Upper lobe of left lung (tissue), 6 donors: Measurements from ENCODE around the gene TBATA. TPM values are rescaled to one million over a fixed set of nuclear protein-coding genes. Genes with fewer than 3 reads are reported as not detected.
A peak's percentile ranks its signal among the peaks of the same experiment; 100 is the strongest.

Experiments used
- ATAC-seq, 2 donors: fragments of 200-7000 bp; cut with Tn5 transposase; one replicate each; pipeline ENCODE4 v1.9.1; 2022; ENCODE audit warnings: mild to moderate bottlenecking in 2 of 2, moderate library complexity in 2 of 2; ENCODE audit not compliant: low FRiP score in 2 of 2
- DNase-seq, 2 donors: peaks; one replicate each; pipeline ENCODE4 v3.0.0-alpha.2; 2019 to 2020
- H3K27ac ChIP-seq, 4 donors: fragments of 200-600 bp; sonication (generic); one replicate each; pipeline ENCODE4 v1.5.1; 2016 to 2019
- H3K27me3 ChIP-seq, 4 donors: fragments of 200-600 bp; sonication (generic); one replicate each; pipeline ENCODE4 v1.5.1; 2017 to 2019
- H3K36me3 ChIP-seq, 4 donors: fragments of 200-600 bp; sonication (generic); one replicate each; pipeline ENCODE4 v1.5.1; 2016 to 2019
- H3K4me1 ChIP-seq, 4 donors: fragments of 200-600 bp; sonication (generic); one replicate each; pipeline ENCODE4 v1.5.1; 2018 to 2019
- H3K4me3 ChIP-seq, 4 donors: fragments of 200-600 bp; sonication (generic); one replicate each; pipeline ENCODE4 v1.5.1; 2017 to 2019; ENCODE audit warnings: mild to moderate bottlenecking in 2 of 4, moderate library complexity in 1 of 4
- H3K9me3 ChIP-seq, 4 donors: fragments of 200-600 bp; sonication (generic); one replicate each; pipeline ENCODE4 v1.5.1; 2018 to 2019
- EP300 ChIP-seq, 4 donors: sonication (generic); formaldehyde crosslinking; IDR thresholded peaks; one replicate each; pipeline ENCODE4 v1.5.1; 2017; ENCODE audit warnings: antibody characterized with exemption in 4 of 4, control low read depth in 2 of 4
- POLR2A ChIP-seq, 4 donors: fragments of 450-650 bp; IDR thresholded peaks; one replicate each; pipeline ENCODE4 v1.5.1; 2016 to 2017; ENCODE audit warnings: antibody characterized with exemption in 4 of 4, mild to moderate bottlenecking in 2 of 4
- POLR2AphosphoS5 ChIP-seq, 2 donors: sonication (generic); formaldehyde crosslinking; IDR thresholded peaks; one replicate each; pipeline ENCODE4 v1.5.1; 2017; ENCODE audit warnings: antibody characterized with exemption in 2 of 2
- WGBS, 2 donors: methylation state at CpG; one replicate each; pipeline ENCODE4 v1.1.5; 2017 to 2018; 5-methylcytosine and 5-hydroxymethylcytosine counted together
- total RNA-seq, 6 donors: library from RNA; depleted of rRNA in 4 of 6; stranded (reverse); fragments of >200 nt in 4 of 6; gene quantifications; one replicate each; pipeline versions ENCODE4 v1.1.0 to v1.2.1, GENCODE V29; 2016 to 2021
- TF ChIP-seq, protein P1 (sequence below), 6 experiments: fragments of 450-650 bp in 4 of 6; fragments of 200-600 bp in 2 of 6; sonication (generic) in 2 of 6; IDR thresholded peaks; one replicate each; pipeline ENCODE4 v1.5.1; 2016 to 2019; ENCODE audit warnings: antibody characterized with exemption in 6 of 6
- donor health status: DM: no; HTN: no; CAD: no; lungs with moderate emphysema.
- donor health status: DM: no; HTN: yes; CAD: no; lungs with severe emphysema.

The TBATA gene
- total RNA-seq, 6 donors from 2014 or later, result not detected

DNA sequence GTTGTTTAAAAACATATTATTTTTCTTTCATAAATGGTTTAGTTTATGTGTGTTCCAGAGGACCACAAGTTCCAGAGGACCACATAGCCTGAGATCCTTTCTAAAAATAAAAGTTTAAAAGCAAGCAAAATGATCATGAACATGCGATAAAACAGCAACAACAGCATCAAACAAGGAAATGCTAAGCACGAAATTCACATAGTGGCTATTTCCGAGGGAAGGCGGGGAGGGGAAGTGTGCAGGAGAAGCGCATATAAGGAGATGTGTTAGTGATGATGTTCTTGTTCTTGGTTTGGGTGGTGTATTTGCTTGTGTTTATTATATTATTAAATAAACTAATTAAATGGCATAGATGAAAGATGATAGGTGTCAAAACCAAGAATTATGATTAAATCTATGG is 1.2 kb downstream of the TBATA start:
- ATAC-seq, result no peak
- no peaks in the 10 kb centered on the region for H3K27me3 ChIP-seq
- H3K27ac ChIP-seq, result no peak overlapping the region
- no peak overlapping the region for H3K4me3 ChIP-seq
- 57 to 67% methylated on average over 5 of the region's 5 CpGs for WGBS, 2 donors
- no peaks in the 10 kb centered on the region for H3K4me1 ChIP-seq
- DNase-seq, result no peak
- TF ChIP-seq EP300 (IDR thresholded peaks at IDR 0.05) (no peak), POLR2A (IDR thresholded peaks at IDR 0.05) (no peak), POLR2AphosphoS5 (IDR thresholded peaks at IDR 0.05) (no peak)
- TF ChIP-seq, protein P1, sequence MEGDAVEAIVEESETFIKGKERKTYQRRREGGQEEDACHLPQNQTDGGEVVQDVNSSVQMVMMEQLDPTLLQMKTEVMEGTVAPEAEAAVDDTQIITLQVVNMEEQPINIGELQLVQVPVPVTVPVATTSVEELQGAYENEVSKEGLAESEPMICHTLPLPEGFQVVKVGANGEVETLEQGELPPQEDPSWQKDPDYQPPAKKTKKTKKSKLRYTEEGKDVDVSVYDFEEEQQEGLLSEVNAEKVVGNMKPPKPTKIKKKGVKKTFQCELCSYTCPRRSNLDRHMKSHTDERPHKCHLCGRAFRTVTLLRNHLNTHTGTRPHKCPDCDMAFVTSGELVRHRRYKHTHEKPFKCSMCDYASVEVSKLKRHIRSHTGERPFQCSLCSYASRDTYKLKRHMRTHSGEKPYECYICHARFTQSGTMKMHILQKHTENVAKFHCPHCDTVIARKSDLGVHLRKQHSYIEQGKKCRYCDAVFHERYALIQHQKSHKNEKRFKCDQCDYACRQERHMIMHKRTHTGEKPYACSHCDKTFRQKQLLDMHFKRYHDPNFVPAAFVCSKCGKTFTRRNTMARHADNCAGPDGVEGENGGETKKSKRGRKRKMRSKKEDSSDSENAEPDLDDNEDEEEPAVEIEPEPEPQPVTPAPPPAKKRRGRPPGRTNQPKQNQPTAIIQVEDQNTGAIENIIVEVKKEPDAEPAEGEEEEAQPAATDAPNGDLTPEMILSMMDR (IDR thresholded peaks at IDR 0.05), result no peak
- no peaks in the 10 kb centered on the region for H3K36me3 ChIP-seq
- no peaks in the 10 kb centered on the region for H3K9me3 ChIP-seq

DNA sequence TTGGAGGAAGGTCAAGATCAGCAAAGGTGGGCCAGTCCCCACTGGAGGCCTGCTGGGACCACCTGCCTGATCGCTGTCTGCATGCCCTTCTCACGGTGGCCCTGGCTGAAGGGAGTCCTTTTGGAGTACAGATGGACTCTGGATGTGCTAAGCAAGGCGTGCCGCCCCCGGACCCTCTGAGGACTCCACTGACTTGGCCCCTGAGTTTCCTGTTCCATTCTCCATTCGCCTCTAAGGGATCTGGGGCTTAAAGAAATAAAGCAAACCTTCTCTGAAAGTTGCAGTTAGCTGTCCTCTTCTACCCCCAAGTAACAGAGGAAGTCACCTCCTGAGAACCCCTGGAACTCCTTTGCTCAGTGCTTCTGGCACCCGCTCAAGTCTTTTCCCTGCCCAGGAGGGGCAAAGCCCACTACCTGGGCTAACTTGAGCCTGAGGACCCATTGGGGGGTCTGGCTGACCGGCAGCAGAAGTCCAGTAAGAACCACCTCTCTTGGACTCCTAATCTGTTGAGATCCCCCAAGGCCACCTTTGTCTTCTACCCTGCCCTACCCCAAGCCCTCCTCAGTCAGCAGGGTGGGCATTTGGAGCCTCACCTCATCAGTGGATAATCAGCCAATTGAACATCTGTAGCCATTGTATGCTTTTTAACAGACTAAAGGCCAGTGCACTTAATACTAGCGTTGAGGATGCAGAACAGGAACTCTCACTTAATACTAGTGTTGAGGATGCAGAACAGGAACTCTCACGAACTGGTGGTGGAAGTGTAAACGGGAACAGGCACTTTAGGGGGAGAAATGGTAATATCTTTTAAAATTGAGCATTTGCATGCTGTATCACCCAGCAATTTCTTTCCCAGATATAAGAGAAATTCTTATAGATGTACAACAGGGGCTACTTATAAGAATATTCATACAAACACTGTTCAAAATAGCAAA is 2.2 kb downstream of the TBATA start:
- TF ChIP-seq, protein P1 (IDR thresholded peaks at IDR 0.05), result no peak
- TF ChIP-seq EP300 (IDR thresholded peaks at IDR 0.05) (no peak), POLR2A (IDR thresholded peaks at IDR 0.05) (no peak), POLR2AphosphoS5 (IDR thresholded peaks at IDR 0.05) (no peak)
- 63 to 73% methylated on average over 11 of the region's 11 CpGs for WGBS, 2 donors
- H3K27me3 ChIP-seq, result no peaks in the 10 kb centered on the region
- DNase-seq (peak in 1 of 2 donors; percentile 30), ATAC-seq (no peak)
- no peaks in the 10 kb centered on the region for H3K36me3 ChIP-seq
- no peaks in the 10 kb centered on the region for H3K4me1 ChIP-seq
- no peak overlapping the region for H3K4me3 ChIP-seq
- H3K27ac ChIP-seq, result no peak overlapping the region
- no peaks in the 10 kb centered on the region for H3K9me3 ChIP-seq

DNA sequence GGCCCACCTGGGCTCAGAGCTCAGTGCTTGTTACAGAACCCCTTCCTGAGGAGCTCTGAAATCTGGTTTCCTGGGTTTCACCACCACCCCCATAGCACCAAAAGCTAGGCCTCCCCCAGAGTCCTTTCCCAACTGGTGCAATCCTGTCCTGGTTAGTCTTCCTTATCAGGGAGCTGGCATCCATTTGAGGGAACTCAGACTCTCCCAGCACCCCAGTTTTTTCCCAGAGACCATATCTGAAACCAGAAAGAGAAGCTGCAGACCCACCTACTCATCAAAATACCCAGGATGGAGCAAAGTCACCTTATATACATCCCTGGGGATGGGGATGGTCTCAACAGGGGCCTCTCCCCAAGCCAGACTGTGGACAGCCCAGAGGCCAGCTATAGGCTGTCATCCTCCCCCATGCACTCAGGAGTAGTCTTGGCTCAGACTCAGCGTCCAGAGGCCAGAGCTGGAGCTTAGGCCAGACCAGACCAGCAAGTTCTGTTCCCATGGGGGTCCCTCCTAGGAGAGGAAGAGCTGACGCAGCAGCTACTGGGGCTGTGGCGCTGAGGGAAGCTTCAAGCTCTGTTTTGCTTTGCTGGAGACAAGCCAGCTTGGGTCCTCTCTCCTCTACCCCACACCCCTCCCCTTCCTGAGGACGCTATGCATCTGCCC is 3.0 kb downstream of the TBATA start:
- Histone ChIP-seq H3K36me3 (no peaks in the 10 kb centered on the region), H3K9me3 (no peaks in the 10 kb centered on the region), H3K4me1 (no peaks in the 10 kb centered on the region), H3K27me3 (no peaks in the 10 kb centered on the region), H3K27ac (no peak overlapping the region), H3K4me3 (no peak overlapping the region)
- ATAC-seq (no peak), DNase-seq (no peak)
- WGBS, 2 donors, result 60 to 61% methylated on average over 1 to 4 of the region's 4 CpGs
- no peak for TF ChIP-seq EP300 (IDR thresholded peaks at IDR 0.05)
- TF ChIP-seq, protein P1 (IDR thresholded peaks at IDR 0.05), result no peak
- no peak for TF ChIP-seq POLR2A (IDR thresholded peaks at IDR 0.05)
- TF ChIP-seq POLR2AphosphoS5 (IDR thresholded peaks at IDR 0.05), result no peak

DNA sequence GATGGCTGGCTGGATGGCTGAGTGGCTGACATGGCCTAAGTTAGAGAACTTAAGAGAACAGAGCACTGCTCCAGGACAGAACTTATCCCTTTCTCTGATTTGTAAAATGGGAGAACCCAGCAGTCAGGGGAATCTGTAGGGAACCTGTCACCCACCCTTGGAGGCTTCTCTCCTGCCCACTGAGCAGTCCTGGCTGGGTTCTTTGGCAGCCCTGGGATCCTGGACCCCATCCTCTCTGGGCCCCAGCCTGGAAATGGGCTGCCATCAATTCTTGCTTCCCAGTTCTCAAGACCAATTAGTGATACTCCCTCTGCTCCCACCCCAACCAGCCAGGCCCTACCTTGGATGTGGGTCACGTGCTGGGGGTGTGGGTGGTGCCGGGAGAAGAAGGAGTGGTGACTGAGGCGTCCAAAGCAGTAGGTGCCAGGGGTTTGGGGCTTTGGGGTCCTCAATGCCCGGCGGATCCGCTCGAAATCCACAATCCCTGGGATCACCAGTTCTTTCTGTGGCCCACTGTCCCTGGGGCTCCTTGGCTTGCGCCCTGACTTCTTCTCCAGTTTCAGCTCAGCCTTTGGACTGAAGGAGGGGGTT is 3.6 kb downstream of the TBATA start:
- TF ChIP-seq, protein P1 (IDR thresholded peaks at IDR 0.05), result no peak
- TF ChIP-seq EP300 (IDR thresholded peaks at IDR 0.05) (no peak), POLR2A (IDR thresholded peaks at IDR 0.05) (no peak), POLR2AphosphoS5 (IDR thresholded peaks at IDR 0.05) (no peak)
- DNase-seq, result no peak
- WGBS, 2 donors, result 93 to 96% methylated on average over 7 to 8 of the region's 8 CpGs

More for the DNA sequence above, 3.6 kb downstream of the TBATA start:
- Histone ChIP-seq H3K4me3 (no peak overlapping the region), H3K27ac (no peak overlapping the region), H3K4me1 (no peaks in the 10 kb centered on the region), H3K9me3 (no peaks in the 10 kb centered on the region), H3K27me3 (no peaks in the 10 kb centered on the region), H3K36me3 (no peaks in the 10 kb centered on the region)
- no peak for ATAC-seq
